A673 (cell line): ENCODE results near the gene EGFL6.

Experiments used
- EZH2 ChIP-seq: fragments of 200-600 bp; sonication (generic); IDR thresholded peaks from 2 replicates; pipeline ENCODE4 v1.6.1; 2017; ENCODE audit warnings: borderline replicate concordance, low read depth, mild to moderate bottlenecking, mixed read lengths, antibody characterized with exemption, low read length; ENCODE audit not compliant: poor library complexity, severe bottlenecking
- TF ChIP-seq, protein P1 (sequence below): fragments of 300-800, 200-600 bp; sonication (generic); conservative IDR thresholded peaks from 2 replicates; pipeline ENCODE4 v1.5.1; 2017; ENCODE audit warnings: low read depth, mild to moderate bottlenecking, antibody characterized with exemption, low read length, moderate library complexity, mixed read lengths

DNA sequence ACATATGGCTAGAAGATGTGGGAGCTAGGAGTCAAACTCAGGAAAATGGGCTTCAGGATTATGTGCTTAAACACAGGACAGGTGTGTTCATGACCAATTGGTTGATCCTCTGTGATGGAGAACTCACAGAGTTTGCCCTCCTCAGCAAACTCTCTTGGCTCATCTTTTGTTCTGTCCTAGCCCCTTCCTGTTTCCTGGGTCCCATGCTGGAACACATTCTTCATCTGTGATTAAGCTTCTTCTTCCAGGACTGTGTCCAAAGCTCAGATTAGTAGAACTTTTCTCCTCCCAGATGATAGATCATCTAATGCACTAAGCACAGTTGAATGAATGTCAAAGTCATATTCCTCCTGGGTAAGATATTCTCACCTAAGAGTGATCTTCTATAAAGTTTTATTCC is 44.8 kb downstream of the EGFL6 start:
- TF ChIP-seq EZH2 = no peak
- TF ChIP-seq, protein P1, sequence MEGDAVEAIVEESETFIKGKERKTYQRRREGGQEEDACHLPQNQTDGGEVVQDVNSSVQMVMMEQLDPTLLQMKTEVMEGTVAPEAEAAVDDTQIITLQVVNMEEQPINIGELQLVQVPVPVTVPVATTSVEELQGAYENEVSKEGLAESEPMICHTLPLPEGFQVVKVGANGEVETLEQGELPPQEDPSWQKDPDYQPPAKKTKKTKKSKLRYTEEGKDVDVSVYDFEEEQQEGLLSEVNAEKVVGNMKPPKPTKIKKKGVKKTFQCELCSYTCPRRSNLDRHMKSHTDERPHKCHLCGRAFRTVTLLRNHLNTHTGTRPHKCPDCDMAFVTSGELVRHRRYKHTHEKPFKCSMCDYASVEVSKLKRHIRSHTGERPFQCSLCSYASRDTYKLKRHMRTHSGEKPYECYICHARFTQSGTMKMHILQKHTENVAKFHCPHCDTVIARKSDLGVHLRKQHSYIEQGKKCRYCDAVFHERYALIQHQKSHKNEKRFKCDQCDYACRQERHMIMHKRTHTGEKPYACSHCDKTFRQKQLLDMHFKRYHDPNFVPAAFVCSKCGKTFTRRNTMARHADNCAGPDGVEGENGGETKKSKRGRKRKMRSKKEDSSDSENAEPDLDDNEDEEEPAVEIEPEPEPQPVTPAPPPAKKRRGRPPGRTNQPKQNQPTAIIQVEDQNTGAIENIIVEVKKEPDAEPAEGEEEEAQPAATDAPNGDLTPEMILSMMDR = no peak
